ENCODE results near the gene ALDH1B1.

ALDH1B1 gene

DNA sequence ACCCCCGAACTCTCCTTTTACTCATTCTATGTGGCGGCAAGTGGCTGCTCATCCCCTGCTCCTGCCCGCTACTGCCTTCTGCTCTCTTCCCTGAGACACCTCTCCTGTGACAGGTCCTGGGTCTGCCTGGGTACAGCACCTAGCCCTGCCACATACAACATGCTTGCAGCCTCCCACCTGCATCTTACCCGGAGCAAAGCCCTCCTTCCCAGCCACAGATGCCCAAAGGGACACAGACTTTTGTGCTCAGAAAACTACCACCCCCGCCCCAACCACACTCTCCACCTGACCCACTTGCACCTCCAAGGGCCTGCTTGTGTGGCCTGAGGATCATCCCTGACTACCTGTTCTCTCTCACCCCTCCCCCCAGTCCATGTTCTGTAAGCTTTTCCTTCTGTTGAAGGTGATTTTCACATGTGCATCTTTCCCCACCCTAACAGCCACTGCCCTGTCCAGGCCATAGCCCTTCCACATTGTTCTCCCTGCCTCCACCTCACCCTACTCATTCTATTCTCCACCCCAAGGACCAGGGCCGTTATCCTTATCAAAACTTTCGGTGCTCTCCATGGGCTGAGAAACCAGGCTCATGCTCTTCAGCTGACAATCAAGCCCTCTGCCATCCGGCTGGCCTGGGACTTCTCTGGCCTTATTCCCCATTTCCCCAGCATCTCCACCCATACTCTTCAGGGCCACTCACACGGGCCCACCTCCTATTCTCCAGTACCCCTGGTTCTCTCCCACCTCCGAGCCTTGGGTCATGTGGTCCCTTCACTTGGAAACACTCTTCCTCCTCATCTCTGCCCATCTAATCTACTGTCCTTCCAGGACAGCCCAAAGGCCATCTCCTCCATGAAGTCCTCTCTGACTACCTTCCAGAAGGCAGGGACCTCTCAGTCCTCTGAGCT lies 46.4 kb upstream of the ALDH1B1 start:
- Histone ChIP-seq H3K27ac (ENCODE audit: poor library complexity, severe bottlenecking) (no peak overlapping the region), H3K27me3 (ENCODE audit: insufficient read depth, poor library complexity, severe bottlenecking) (no peaks in the 10 kb centered on the region), H3K4me1 (ENCODE audit: insufficient read depth, poor library complexity, severe bottlenecking) (no peaks in the 10 kb centered on the region), H3K9me3 (ENCODE audit: severe bottlenecking) (no peaks in the 10 kb centered on the region), H3K4me3 (ENCODE audit: severe bottlenecking) (no peak overlapping the region), H3K36me3 (ENCODE audit: low read depth) (no peaks in the 10 kb centered on the region)
- no peak for ATAC-seq (ENCODE audit: low read depth)
- TF ChIP-seq, protein P1, sequence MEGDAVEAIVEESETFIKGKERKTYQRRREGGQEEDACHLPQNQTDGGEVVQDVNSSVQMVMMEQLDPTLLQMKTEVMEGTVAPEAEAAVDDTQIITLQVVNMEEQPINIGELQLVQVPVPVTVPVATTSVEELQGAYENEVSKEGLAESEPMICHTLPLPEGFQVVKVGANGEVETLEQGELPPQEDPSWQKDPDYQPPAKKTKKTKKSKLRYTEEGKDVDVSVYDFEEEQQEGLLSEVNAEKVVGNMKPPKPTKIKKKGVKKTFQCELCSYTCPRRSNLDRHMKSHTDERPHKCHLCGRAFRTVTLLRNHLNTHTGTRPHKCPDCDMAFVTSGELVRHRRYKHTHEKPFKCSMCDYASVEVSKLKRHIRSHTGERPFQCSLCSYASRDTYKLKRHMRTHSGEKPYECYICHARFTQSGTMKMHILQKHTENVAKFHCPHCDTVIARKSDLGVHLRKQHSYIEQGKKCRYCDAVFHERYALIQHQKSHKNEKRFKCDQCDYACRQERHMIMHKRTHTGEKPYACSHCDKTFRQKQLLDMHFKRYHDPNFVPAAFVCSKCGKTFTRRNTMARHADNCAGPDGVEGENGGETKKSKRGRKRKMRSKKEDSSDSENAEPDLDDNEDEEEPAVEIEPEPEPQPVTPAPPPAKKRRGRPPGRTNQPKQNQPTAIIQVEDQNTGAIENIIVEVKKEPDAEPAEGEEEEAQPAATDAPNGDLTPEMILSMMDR (IDR thresholded peaks at IDR 0.05; ENCODE audit: poor library complexity, severe bottlenecking): no peak
- DNase-seq (ENCODE audit: low spot score): no peak

DNA sequence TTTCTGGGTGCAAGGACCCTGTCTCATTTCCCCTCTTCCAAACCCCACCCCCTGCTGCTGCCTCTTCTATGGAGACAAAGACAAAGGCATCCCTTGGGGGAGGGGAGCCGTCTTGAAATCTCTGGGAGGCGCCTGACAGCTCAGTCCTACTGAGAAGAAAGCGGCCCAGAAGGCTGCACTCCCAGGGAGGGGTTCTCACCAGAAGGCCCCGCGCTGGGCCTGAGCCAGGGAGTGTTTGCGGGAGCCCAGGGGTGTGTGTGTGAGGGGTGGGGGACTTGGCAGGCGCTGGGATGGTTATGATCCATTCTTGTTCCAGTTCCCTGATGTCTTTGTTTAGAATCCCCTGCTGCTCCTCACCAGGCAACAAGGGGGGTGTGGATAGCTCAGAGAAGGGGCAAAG lies 45.7 kb upstream of the ALDH1B1 start:
- TF ChIP-seq, protein P1 (IDR thresholded peaks at IDR 0.05; ENCODE audit: poor library complexity, severe bottlenecking): no peak
- H3K4me3 ChIP-seq (ENCODE audit: severe bottlenecking): no peak overlapping the region
- H3K27me3 ChIP-seq (ENCODE audit: insufficient read depth, poor library complexity, severe bottlenecking): no peaks in the 10 kb centered on the region
- H3K9me3 ChIP-seq (ENCODE audit: severe bottlenecking): no peaks in the 10 kb centered on the region
- no peaks in the 10 kb centered on the region for H3K36me3 ChIP-seq (ENCODE audit: low read depth)
- DNase-seq (ENCODE audit: low spot score) (no peak), ATAC-seq (ENCODE audit: low read depth) (no peak)
- no peak overlapping the region for H3K27ac ChIP-seq (ENCODE audit: poor library complexity, severe bottlenecking)
- H3K4me1 ChIP-seq (ENCODE audit: insufficient read depth, poor library complexity, severe bottlenecking): no peaks in the 10 kb centered on the region

DNA sequence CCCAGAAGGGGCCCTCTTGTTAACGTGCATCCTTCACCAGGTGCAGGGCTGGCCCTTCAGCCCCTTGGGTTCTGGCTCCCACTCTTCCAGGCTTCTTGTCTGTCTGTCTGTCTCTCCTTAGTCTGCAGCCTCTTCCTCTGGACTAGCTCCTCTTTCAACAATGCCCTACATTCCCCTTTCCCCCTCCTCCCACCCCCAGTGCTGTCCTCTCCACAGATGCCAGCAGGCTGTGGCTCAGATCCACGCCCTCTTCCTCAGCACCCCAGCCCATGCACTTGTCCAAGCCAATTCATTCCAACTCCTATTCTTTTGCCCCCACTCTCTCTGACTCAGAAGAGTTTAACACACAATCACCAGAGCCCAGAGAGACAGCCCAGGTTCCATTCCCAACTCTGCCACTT lies 45.2 kb upstream of the ALDH1B1 start:
- TF ChIP-seq, protein P1 (IDR thresholded peaks at IDR 0.05; ENCODE audit: poor library complexity, severe bottlenecking): no peak
- ATAC-seq (ENCODE audit: low read depth) (no peak; the same call in 2 of the 3 replicates), DNase-seq (ENCODE audit: low spot score) (no peak)
- Histone ChIP-seq H3K4me3 (ENCODE audit: severe bottlenecking) (no peak overlapping the region), H3K4me1 (ENCODE audit: insufficient read depth, poor library complexity, severe bottlenecking) (no peaks in the 10 kb centered on the region), H3K27me3 (ENCODE audit: insufficient read depth, poor library complexity, severe bottlenecking) (no peaks in the 10 kb centered on the region), H3K36me3 (ENCODE audit: low read depth) (no peaks in the 10 kb centered on the region), H3K9me3 (ENCODE audit: severe bottlenecking) (no peaks in the 10 kb centered on the region), H3K27ac (ENCODE audit: poor library complexity, severe bottlenecking) (no peak overlapping the region)

GRCh38 chr9:38347946-38348345 lies 44.6 kb upstream of the ALDH1B1 start:
- no peak for DNase-seq (ENCODE audit: low spot score)
- Histone ChIP-seq H3K36me3 (ENCODE audit: low read depth) (no peaks in the 10 kb centered on the region), H3K27me3 (ENCODE audit: insufficient read depth, poor library complexity, severe bottlenecking) (no peaks in the 10 kb centered on the region), H3K9me3 (ENCODE audit: severe bottlenecking) (no peaks in the 10 kb centered on the region), H3K4me3 (ENCODE audit: severe bottlenecking) (no peak overlapping the region), H3K4me1 (ENCODE audit: insufficient read depth, poor library complexity, severe bottlenecking) (no peaks in the 10 kb centered on the region), H3K27ac (ENCODE audit: poor library complexity, severe bottlenecking) (no peak overlapping the region)
- TF ChIP-seq, protein P1 (IDR thresholded peaks at IDR 0.05; ENCODE audit: poor library complexity, severe bottlenecking): peak; percentile 11
- no peak; the same call in 2 of the 3 replicates for ATAC-seq (ENCODE audit: low read depth)

DNA sequence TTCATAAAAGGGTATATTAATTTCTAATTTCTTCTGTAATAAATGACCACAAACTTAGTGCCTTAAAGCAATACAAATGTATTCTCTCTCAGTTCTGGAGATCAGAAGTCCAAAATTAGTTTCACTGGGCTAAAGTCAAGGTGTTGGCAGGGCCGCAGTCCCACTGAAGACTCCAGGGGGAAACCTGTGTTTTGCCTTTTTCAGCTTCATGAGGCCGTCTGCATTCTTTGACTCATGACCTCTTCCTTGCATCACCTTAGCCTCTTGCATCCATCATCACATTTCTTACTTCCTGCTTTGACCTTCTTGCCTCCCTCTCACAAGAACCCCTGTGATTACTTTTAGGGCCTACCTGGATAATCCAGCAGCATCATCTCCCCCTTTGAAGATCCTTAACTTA lies 42.0 kb upstream of the ALDH1B1 start:
- Histone ChIP-seq H3K27ac (ENCODE audit: poor library complexity, severe bottlenecking) (no peak overlapping the region), H3K36me3 (ENCODE audit: low read depth) (no peaks in the 10 kb centered on the region), H3K4me1 (ENCODE audit: insufficient read depth, poor library complexity, severe bottlenecking) (no peaks in the 10 kb centered on the region), H3K4me3 (ENCODE audit: severe bottlenecking) (no peak overlapping the region), H3K27me3 (ENCODE audit: insufficient read depth, poor library complexity, severe bottlenecking) (no peaks in the 10 kb centered on the region), H3K9me3 (ENCODE audit: severe bottlenecking) (no peaks in the 10 kb centered on the region)
- DNase-seq (ENCODE audit: low spot score) (no peak), ATAC-seq (ENCODE audit: low read depth) (no peak)
- TF ChIP-seq, protein P1 (IDR thresholded peaks at IDR 0.05; ENCODE audit: poor library complexity, severe bottlenecking): no peak
